HepG2 (cell line): ENCODE data around the gene CCN6. TPM values are rescaled to one million over a fixed set of nuclear protein-coding genes. Genes with fewer than 3 reads are reported as not detected.

ENCODE experiments used
- ATAC-seq: fragments of 200-7000 bp; cut with Tn5 transposase; 3 replicates; pipeline ENCODE4 v1.9.1; 2020; ENCODE audit warnings: mild to moderate bottlenecking, moderate library complexity
- BruUV-seq: library from RNA; stranded (reverse); fragments of 400-500 nt; replicated peaks from 2 replicates; lab custom pipeline; 2021; lab: Mats Ljungman, UMichigan
- CTCF ChIA-PET: fragments of 300-600 bp; formaldehyde crosslinking; extraction: SDS; loops from one replicate; lab custom pipeline; 2021; ENCODE audit warnings: low total read pairs, inconsistent platforms, low intra/inter-chr PET ratio; lab: Yijun Ruan, JAX
- POLR2A ChIA-PET: fragments of 350-600 bp; sonication (Branson Sonifier 250); formaldehyde crosslinking; loops from one replicate; lab custom pipeline; 2020; ENCODE audit warnings: antibody characterized with exemption, inconsistent platforms; lab: Yijun Ruan, JAX
- DNase-seq: peaks from one replicate; pipeline ENCODE4 v3.0.0-alpha.2; 2015; ENCODE audit warnings: low spot score
- FAIRE-seq: peaks from 3 replicates; lab custom pipeline; 2011; peaks lifted over from hg19 to GRCh38; lab: Jason Lieb, UNC
- H2AFZ ChIP-seq: one replicate; pipeline ENCODE4 v1.6.1; 2011; ENCODE audit warnings: low read length, inconsistent platforms
- H3K27ac ChIP-seq: fragments of 300-600 bp; 3 replicates; pipeline ENCODE4 v1.8.0; 2011; ENCODE audit warnings: mixed run types, mild to moderate bottlenecking, mixed read lengths, low read length, inconsistent platforms; ENCODE audit not compliant: insufficient read depth; ENCODE audit errors: extremely low read length
- H3K27me3 ChIP-seq, 2 experiments: fragments of 200-600 bp in 1 of 2; 2 replicates in 1 of 2; 3 replicates in 1 of 2; pipeline versions ENCODE4 v1.6.0 to v1.8.0; 2011; ENCODE audit warnings: low read length in 2 of 2, mild to moderate bottlenecking in 2 of 2, moderate library complexity in 2 of 2, inconsistent platforms in 1 of 2; ENCODE audit not compliant: insufficient read depth in 2 of 2, control insufficient read depth in 1 of 2
- H3K36me3 ChIP-seq, 2 experiments: fragments of 200-600 bp in 1 of 2; replicated peaks in 1 of 2; 2 replicates in 1 of 2; 3 replicates in 1 of 2; pipeline versions ENCODE4 v1.5.1 to v1.8.0; 2011; ENCODE audit warnings: low read length in 2 of 2, inconsistent platforms in 1 of 2; ENCODE audit not compliant: insufficient read depth in 2 of 2, control insufficient read depth in 1 of 2
- H3K4me1 ChIP-seq: 2 replicates; pipeline ENCODE4 v1.5.1; 2012; ENCODE audit warnings: low read length, inconsistent platforms; ENCODE audit not compliant: insufficient read depth
- H3K4me2 ChIP-seq: 2 replicates; pipeline ENCODE4 v1.6.0; 2011; ENCODE audit warnings: low read depth, low read length, inconsistent platforms
- H3K4me3 ChIP-seq, 3 experiments: fragments of 200-600 bp in 1 of 3; sonication (generic), shearing (Covaris generic) in 1 of 3; replicated peaks in 1 of 3; 2 replicates each; pipeline ENCODE4 v1.5.1; 2011 to 2016; ENCODE audit warnings: low read length in 3 of 3, inconsistent platforms in 2 of 3, low read depth in 2 of 3, mild to moderate bottlenecking in 2 of 3, control low read depth in 1 of 3, mixed read lengths in 1 of 3; ENCODE audit not compliant: insufficient read depth in 1 of 3
- H3K79me2 ChIP-seq: one replicate; pipeline ENCODE4 v1.6.1; 2011; ENCODE audit warnings: low read length, inconsistent platforms; ENCODE audit not compliant: insufficient read depth
- H3K9ac ChIP-seq: 2 replicates; pipeline ENCODE4 v1.6.0; 2011; ENCODE audit warnings: mild to moderate bottlenecking, low read depth, low read length, inconsistent platforms; ENCODE audit not compliant: insufficient read depth
- H3K9me3 ChIP-seq: 2 replicates; pipeline ENCODE4 v1.5.1; 2012; ENCODE audit warnings: mild to moderate bottlenecking, low read length
- H4K20me1 ChIP-seq: 2 replicates; pipeline ENCODE4 v1.6.0; 2011; ENCODE audit warnings: inconsistent platforms, mild to moderate bottlenecking, low read length, moderate library complexity; ENCODE audit not compliant: insufficient read depth
- FIP1L1 ChIP-seq: fragments of 200-400 bp; formaldehyde crosslinking; IDR thresholded peaks from 2 replicates; pipeline ENCODE4 v1.6.1; 2018; ENCODE audit warnings: low read depth, mild to moderate bottlenecking, low read length, moderate library complexity, borderline replicate concordance; ENCODE audit not compliant: insufficient read depth
- HOXA7 ChIP-seq: sonication (generic); formaldehyde crosslinking; IDR thresholded peaks from 2 replicates; pipeline ENCODE4 v1.8.1; 2022; ENCODE audit warnings: mild to moderate bottlenecking, missing genetic modification reagents, moderate library complexity
- MTA3 ChIP-seq: sonication (generic); formaldehyde crosslinking; IDR thresholded peaks from 2 replicates; pipeline ENCODE4 v1.4.0; 2020; ENCODE audit warnings: missing genetic modification reagents
- PCBP1 ChIP-seq: fragments of 200-400 bp; formaldehyde crosslinking; IDR thresholded peaks from 2 replicates; pipeline ENCODE4 v1.6.1; 2017; ENCODE audit warnings: mild to moderate bottlenecking, low read depth, low read length, borderline replicate concordance
- RORA ChIP-seq: sonication (generic); formaldehyde crosslinking; IDR thresholded peaks from 2 replicates; pipeline ENCODE4 v1.5.0; 2020; ENCODE audit warnings: mild to moderate bottlenecking, missing genetic modification reagents, moderate library complexity
- SNAPC2 ChIP-seq: sonication (generic); formaldehyde crosslinking; IDR thresholded peaks from 2 replicates; pipeline ENCODE4 v1.8.1; 2022; ENCODE audit warnings: mild to moderate bottlenecking, missing genetic modification reagents
- SRY ChIP-seq: sonication (generic); formaldehyde crosslinking; IDR thresholded peaks from 2 replicates; pipeline ENCODE4 v1.8.0; 2022; ENCODE audit warnings: mild to moderate bottlenecking, missing genetic modification reagents
- TCF12 ChIP-seq, 2 experiments: fragments of 450-650 bp in 1 of 2; sonication (generic) in 1 of 2; formaldehyde crosslinking in 1 of 2; IDR thresholded peaks; 2 replicates each; pipeline versions ENCODE4 v1.6.1 to v1.8.0; 2017 to 2022; ENCODE audit warnings: antibody characterized with exemption in 1 of 2, mild to moderate bottlenecking in 1 of 2, missing genetic modification reagents in 1 of 2, moderate library complexity in 1 of 2
- ZNF263 ChIP-seq: sonication (generic); formaldehyde crosslinking; IDR thresholded peaks from 2 replicates; pipeline ENCODE4 v1.4.0; 2020; ENCODE audit warnings: missing genetic modification reagents
- ZNF407 ChIP-seq: sonication (generic); formaldehyde crosslinking; IDR thresholded peaks from one replicate; pipeline ENCODE4 v1.5.1; 2020; ENCODE audit warnings: mild to moderate bottlenecking, missing genetic modification reagents; ENCODE audit errors: not compliant biosample characterization
- WGBS: methylation state at CpG from one replicate; pipeline ENCODE4 v1.1.6; 2017; ENCODE audit warnings: low lambda C conversion rate; 5-methylcytosine and 5-hydroxymethylcytosine counted together
- in situ Hi-C: cut with HindIII; loops from 2 replicates; pipeline ENCODE4 v1.10.0; 2017; ENCODE audit warnings: low pct_unique_long_range_greater_than_20kb; ENCODE audit not compliant: extremely low pct_ligation_motif_present
- intact Hi-C: fragments of 100-400 bp; cut with micrococcal nuclease; formaldehyde crosslinking; loops from one replicate; pipeline ENCODE4 v1.10.0; 2022; ENCODE audit not compliant: unreplicated experiment
- polyA plus RNA-seq, 8 experiments: library from polyadenylated mRNA; depleted of rRNA in 3 of 8; stranded (reverse) in 7 of 8; unstranded in 1 of 8; fragments of >200 nt; fragmentation: Illumina TruSeq in 4 of 8; extraction: Trizol in 4 of 8; gene quantifications; 2 replicates each; pipeline versions ENCODE4 v1.2.1 to v1.2.3, GENCODE V29; 2011 to 2016; ENCODE audit warnings: low read depth in 4 of 8, missing spikeins in 1 of 8, mixed read lengths in 1 of 8; ENCODE audit not compliant: insufficient read depth in 1 of 8
- total RNA-seq, 5 experiments: library from RNA; depleted of rRNA; stranded (reverse); fragments of >200 nt; fragmentation: Illumina TruSeq; extraction: Trizol; gene quantifications; 2 replicates each; pipeline ENCODE4 v1.2.3, GENCODE V29; 2016; ENCODE audit warnings: low read depth in 1 of 5

Gene CCN6
- total and polyA plus RNA-seq, 2 of the 13 experiments (the other 11 are each of a cell fraction or from before 2014, with no cell fraction given): not detected

GRCh38 chr6:112113431-112113830 lies 59.5 kb downstream of the CCN6 start:
- H3K4me1 ChIP-seq: no peaks in the 10 kb centered on the region
- intact Hi-C loops: no loop called here
- BruUV-seq: no TSS peak
- ChIA-PET CTCF (no interaction called here), POLR2A (no interaction called here)
- H3K27ac ChIP-seq: no peak overlapping the region
- ATAC-seq: no peak
- no peaks in the 10 kb centered on the region for H3K36me3 ChIP-seq
- TF ChIP-seq TCF12 (IDR thresholded peaks at IDR 0.05) (no peak), TCF12 (CRISPR knock-in tag; IDR thresholded peaks at IDR 0.05) (no peak), MTA3 (no peak), FIP1L1 (no peak), SNAPC2 (no peak), SRY (no peak), HOXA7 (no peak), ZNF263 (CRISPR knock-in tag) (no peak), RORA (CRISPR knock-in tag) (no peak)
- no peaks in the 10 kb centered on the region for H3K79me2 ChIP-seq
- DNase-seq: no peak
- in situ Hi-C loops: no loop called here
- H3K4me3 ChIP-seq: no peak overlapping the region
- no peak overlapping the region for H3K9ac ChIP-seq
- no peak for FAIRE-seq
- no peak overlapping the region for H3K4me2 ChIP-seq
- no peaks in the 10 kb centered on the region for H4K20me1 ChIP-seq
- no peaks in the 10 kb centered on the region; a peak in 1 of 5 replicates for H3K27me3 ChIP-seq
- H2AFZ ChIP-seq: no peak overlapping the region
- 7% methylated on average over 3 of the region's 3 CpGs for WGBS
- no peaks in the 10 kb centered on the region for H3K9me3 ChIP-seq

- H3K9ac ChIP-seq: no peak overlapping the region
- H3K36me3 ChIP-seq: no peaks in the 10 kb centered on the region
- H3K27me3 ChIP-seq: no peaks in the 10 kb centered on the region; a peak in 1 of 5 replicates
- no peak for FAIRE-seq
- H4K20me1 ChIP-seq: no peaks in the 10 kb centered on the region
- no peak overlapping the region for H3K4me3 ChIP-seq
- no peak for DNase-seq
- ATAC-seq: no peak
- POLR2A ChIA-PET: no interaction called here
- TF ChIP-seq ZNF407 (no peak), PCBP1 (no peak)
- TF ChIP-seq, all 625 proteins: peak for 0
- Histone ChIP-seq H3K9me3 (no peaks in the 10 kb centered on the region), H3K4me2 (no peak overlapping the region), H3K4me1 (no peaks in the 10 kb centered on the region), H2AFZ (no peak overlapping the region), H3K79me2 (no peaks in the 10 kb centered on the region), H3K27ac (no peak overlapping the region)
- CTCF ChIA-PET: no interaction called here
- no TSS peak for BruUV-seq
- intact Hi-C loops (no loop called here), in situ Hi-C loops (no loop called here)
Observed at GRCh38 chr6:112113918-112114317, 60.0 kb downstream of the CCN6 start.
